Frontal cortex (tissue), 4 donors: ENCODE data around the gene PLEKHD1. TPM values are rescaled to one million over a fixed set of nuclear protein-coding genes. Genes with fewer than 3 reads are reported as not detected.
"Not testable (repeated sequence)": the region's sequence is repeated elsewhere in the genome, so short reads cannot be mapped to it uniquely, and the experiment has no call there.

ENCODE experiments used
- DNase-seq, 2 donors: peaks; one replicate each; pipeline ENCODE4 v3.0.0; 2012; ENCODE audit warnings: low spot score in 2 of 2
- FAIRE-seq: peaks from 2 replicates; lab custom pipeline; 2012; peaks lifted over from hg19 to GRCh38; lab: Jason Lieb, UNC
- total RNA-seq: library from RNA; depleted of rRNA; stranded (reverse); fragments of >200 nt; gene quantifications from one replicate; pipeline ENCODE4 v1.2.3, GENCODE V29; 2014
- donor health status: control.
- donor health status: control.
- donor health status: control.

Gene PLEKHD1
- 0.41 TPM for total RNA-seq

GRCh38 chr14:69484444-69485314 is at the start of gene PLEKHD1:
PLEKHD1 (plus strand) TSS chr14:69484728; CDS start chr14:69484966, 238 bp downstream.
- DNase-seq = peak; percentile 46 to 69
- FAIRE-seq = no peak

GRCh38 chr14:69439521-69440270 is 44.8 kb upstream of the PLEKHD1 start:
- DNase-seq (no peak), FAIRE-seq (no peak)

DNA sequence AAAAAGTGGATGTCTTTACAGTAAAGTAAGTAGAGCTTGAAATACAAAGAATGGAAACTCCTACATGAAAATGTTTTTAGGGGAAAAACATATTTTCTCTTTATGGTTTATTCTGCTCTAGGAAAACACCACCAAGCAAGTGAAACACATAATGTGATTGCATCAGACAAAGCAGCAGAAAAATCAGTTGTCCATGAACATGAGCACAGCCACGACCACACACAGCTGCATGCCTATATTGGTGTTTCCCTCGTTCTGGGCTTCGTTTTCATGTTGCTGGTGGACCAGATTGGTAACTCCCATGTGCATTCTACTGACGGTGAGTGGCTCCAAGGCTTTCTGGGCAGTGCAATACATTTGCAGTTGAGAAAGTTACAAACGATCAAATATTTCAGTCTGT is 42.6 kb upstream of the PLEKHD1 start:
- no peak for DNase-seq
- no peak for FAIRE-seq

- FAIRE-seq (no peak), DNase-seq (no peak)
These were observed 41.2 kb upstream of the PLEKHD1 start for GRCh38 chr14:69443296-69443805.

GRCh38 chr14:69449216-69449615 is 35.3 kb upstream of the PLEKHD1 start:
- DNase-seq (no peak), FAIRE-seq (no peak)

- FAIRE-seq (no peak), DNase-seq (no peak)
These were observed 32.6 kb upstream of the PLEKHD1 start for GRCh38 chr14:69451941-69452340.

- DNase-seq (no peak), FAIRE-seq (no peak)
These were observed 26.2 kb upstream of the PLEKHD1 start for GRCh38 chr14:69458350-69458749.

GRCh38 chr14:69459122-69459521 is 25.4 kb upstream of the PLEKHD1 start:
- DNase-seq (no peak), FAIRE-seq (no peak)

DNA sequence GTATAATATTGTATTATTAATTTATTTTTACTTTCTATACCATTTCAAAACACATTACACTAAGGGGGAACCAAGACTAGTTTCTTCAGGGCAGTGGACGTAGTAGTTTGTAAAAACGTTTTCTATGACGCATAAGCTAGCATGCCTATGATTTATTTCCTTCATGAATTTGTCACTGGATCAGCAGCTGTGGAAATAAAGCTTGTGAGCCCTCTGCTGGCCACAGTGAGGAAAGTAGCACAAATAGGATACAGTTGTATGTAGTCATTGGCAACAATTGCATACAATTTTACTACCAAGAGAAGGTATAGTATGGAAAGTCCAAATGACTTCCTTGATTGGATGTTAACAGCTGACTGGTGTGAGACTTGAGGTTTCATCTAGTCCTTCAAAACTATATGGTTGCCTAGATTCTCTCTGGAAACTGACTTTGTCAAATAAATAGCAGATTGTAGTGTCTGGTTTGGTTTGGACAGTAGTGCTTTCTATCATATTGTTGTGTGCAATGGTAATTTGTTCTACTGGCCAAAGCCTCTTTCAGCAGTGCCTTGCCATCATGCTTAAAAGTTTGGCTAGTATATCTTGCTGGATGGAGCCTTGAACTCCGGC is 24.3 kb upstream of the PLEKHD1 start:
- FAIRE-seq = peak; percentile 45
- peak; percentile 22 to 62 for DNase-seq

GRCh38 chr14:69464379-69464778 is 20.1 kb upstream of the PLEKHD1 start:
- DNase-seq = no peak
- no peak for FAIRE-seq

DNA sequence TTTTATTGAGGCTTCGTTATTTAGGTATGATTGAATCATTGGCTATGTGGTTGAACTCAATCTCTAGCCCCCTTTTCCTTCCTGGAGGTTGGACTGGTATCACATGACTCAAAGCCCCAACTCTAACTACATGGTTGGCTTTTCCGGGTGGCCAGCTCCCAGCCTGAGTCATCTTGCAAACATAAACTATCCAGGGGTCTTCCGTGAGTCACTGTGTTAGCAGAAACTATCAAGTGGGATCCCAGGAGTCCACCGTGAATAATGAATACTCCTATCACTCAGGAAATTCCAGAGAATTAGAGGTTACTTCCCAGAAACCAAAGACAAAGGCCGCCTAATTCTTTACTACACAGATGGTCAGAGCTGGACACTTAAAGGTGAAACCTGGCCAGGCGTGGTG is 19.7 kb upstream of the PLEKHD1 start:
- DNase-seq (no peak), FAIRE-seq (no peak)

DNA sequence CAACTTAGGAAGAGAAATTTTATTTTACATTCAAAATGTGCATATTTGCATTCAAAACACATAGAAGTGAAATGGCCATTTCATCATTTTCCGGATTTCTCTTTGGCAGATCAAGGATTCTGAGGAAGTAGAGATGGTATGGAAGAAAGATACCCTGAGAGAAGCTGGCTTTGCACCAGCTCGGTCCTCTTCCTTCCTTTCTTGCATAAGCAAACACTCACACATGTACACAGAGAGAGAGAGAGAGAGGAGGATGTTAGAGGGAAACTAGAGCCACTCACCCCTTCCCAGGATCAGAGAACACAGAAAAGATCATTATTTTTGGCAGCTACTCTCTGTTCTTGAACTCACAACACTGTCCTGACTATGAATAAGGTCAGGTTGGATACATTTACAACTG is 15.6 kb upstream of the PLEKHD1 start:
- FAIRE-seq (no peak), DNase-seq (no peak)

DNA sequence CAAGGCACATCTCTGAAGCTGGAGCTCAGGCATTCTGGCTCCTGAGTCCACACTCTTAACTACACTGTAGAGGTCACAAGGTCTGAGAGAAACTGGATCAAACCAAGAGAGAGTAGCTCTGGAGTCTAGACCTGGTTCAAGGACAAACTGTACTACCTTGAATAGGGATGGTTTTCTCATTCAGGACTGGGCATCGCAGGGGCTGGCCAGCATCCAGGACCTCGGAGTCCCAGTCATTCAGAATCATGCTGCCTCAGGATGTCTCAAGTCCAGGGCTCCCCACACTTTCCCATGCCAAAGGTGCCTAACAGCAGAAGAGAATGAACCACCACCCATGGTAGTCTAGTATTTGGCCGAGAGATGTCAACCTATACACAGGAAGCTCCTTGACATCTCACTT is 13.1 kb upstream of the PLEKHD1 start:
- FAIRE-seq = no peak

GRCh38 chr14:69471916-69472315 is 12.6 kb upstream of the PLEKHD1 start:
- no peak for DNase-seq
- no peak for FAIRE-seq

More for the DNA sequence above, 13.1 kb upstream of the PLEKHD1 start:
- no peak for DNase-seq

- no peak for DNase-seq
- no peak for FAIRE-seq
These were observed 11.3 kb upstream of the PLEKHD1 start for GRCh38 chr14:69473260-69473659.

GRCh38 chr14:69473946-69474345 is 10.6 kb upstream of the PLEKHD1 start:
- DNase-seq (no peak), FAIRE-seq (no peak)

GRCh38 chr14:69475194-69475818 is 9.2 kb upstream of the PLEKHD1 start:
- DNase-seq = no peak
- FAIRE-seq = no peak

- not testable (repeated sequence) for DNase-seq, FAIRE-seq
These were observed 7.6 kb upstream of the PLEKHD1 start for GRCh38 chr14:69476824-69477450.

- not testable (repeated sequence) for FAIRE-seq
These were observed 6.5 kb upstream of the PLEKHD1 start for GRCh38 chr14:69478055-69478454.

More at GRCh38 chr14:69478055-69478454, 6.5 kb upstream of the PLEKHD1 start:
- not testable (repeated sequence) for DNase-seq
